Endothelial cell of umbilical vein (primary cell): ENCODE measurements around the gene MEPCE. TPM values are rescaled to one million over a fixed set of nuclear protein-coding genes. Genes with fewer than 3 reads are reported as not detected.

Source experiments
- BruUV-seq: library from RNA; stranded (reverse); fragments of 400-500 nt; replicated peaks from 2 replicates; lab custom pipeline; 2021; lab: Mats Ljungman, UMichigan
- CTCF ChIA-PET: fragments of 300-600, 350-600 bp; sonication (Branson Sonifier 250); formaldehyde crosslinking; loops from one replicate; lab custom pipeline; 2021; ENCODE audit warnings: antibody characterized with exemption, inconsistent platforms; lab: Charles Lee
- POLR2A ChIA-PET: fragments of 300-600, 350-600 bp; sonication (Branson Sonifier 250); formaldehyde crosslinking; loops from one replicate; lab custom pipeline; 2021; ENCODE audit warnings: antibody characterized with exemption, inconsistent platforms; lab: Charles Lee
- DNase-seq: peaks from one replicate; pipeline ENCODE4 v3.0.0-alpha.2; 2011; ENCODE audit warnings: low read depth, low spot score
- FAIRE-seq: peaks from 2 replicates; lab custom pipeline; 2011; peaks lifted over from hg19 to GRCh38; lab: Jason Lieb, UNC
- H2AFZ ChIP-seq: 2 replicates; pipeline ENCODE4 v1.6.0; 2012; ENCODE audit warnings: low read depth, low read length, control low read depth, inconsistent platforms
- H3K27ac ChIP-seq: 2 replicates; pipeline ENCODE4 v1.5.1; 2011; ENCODE audit warnings: low read depth, mild to moderate bottlenecking, control low read depth, low read length, moderate library complexity; ENCODE audit not compliant: insufficient read depth
- H3K27me3 ChIP-seq, 2 experiments: 2 replicates each; pipeline versions ENCODE4 v1.6.0 to v1.6.1; 2011; ENCODE audit warnings: low read length in 2 of 2, mixed read lengths in 1 of 2; ENCODE audit not compliant: control insufficient read depth in 2 of 2, insufficient read depth in 2 of 2
- H3K36me3 ChIP-seq, 2 experiments: 2 replicates in 1 of 2; 3 replicates in 1 of 2; pipeline ENCODE4 v1.5.1; 2011; ENCODE audit warnings: low read length in 2 of 2, mild to moderate bottlenecking in 1 of 2, moderate library complexity in 1 of 2; ENCODE audit not compliant: control insufficient read depth in 2 of 2, insufficient read depth in 2 of 2; ENCODE audit errors: extremely low read depth in 1 of 2
- H3K4me1 ChIP-seq: 3 replicates; pipeline ENCODE4 v1.5.1; 2011; ENCODE audit warnings: mild to moderate bottlenecking, low read length; ENCODE audit not compliant: control insufficient read depth, insufficient read depth; ENCODE audit errors: extremely low read depth
- H3K4me2 ChIP-seq: 2 replicates; pipeline ENCODE4 v1.6.1; 2011; ENCODE audit warnings: low read length, control low read depth, mixed read lengths; ENCODE audit not compliant: insufficient read depth
- H3K4me3 ChIP-seq, 3 experiments: fragments of 200-600 bp in 1 of 3; sonication (generic), shearing (Covaris generic) in 1 of 3; replicated peaks in 1 of 3; 2 replicates each; pipeline ENCODE4 v1.5.1; 2011 to 2016; ENCODE audit warnings: control low read depth in 3 of 3, low read length in 3 of 3, mild to moderate bottlenecking in 2 of 3, inconsistent platforms in 1 of 3, low read depth in 1 of 3, moderate library complexity in 1 of 3; ENCODE audit not compliant: insufficient read depth in 1 of 3
- H3K79me2 ChIP-seq: 2 replicates; pipeline ENCODE4 v1.6.0; 2012; ENCODE audit warnings: low read length, inconsistent platforms; ENCODE audit not compliant: control insufficient read depth, insufficient read depth
- H3K9ac ChIP-seq: replicated peaks from 2 replicates; pipeline ENCODE3; 2011; ENCODE audit warnings: low read length, control low read depth; ENCODE audit not compliant: insufficient read depth; ENCODE audit errors: extremely low read depth
- H3K9me1 ChIP-seq: replicated peaks from 3 replicates; pipeline ENCODE4 v1.6.0; 2011; ENCODE audit warnings: mild to moderate bottlenecking, low read length; ENCODE audit not compliant: control insufficient read depth, insufficient read depth; ENCODE audit errors: extremely low read depth
- H3K9me3 ChIP-seq: replicated peaks from 2 replicates; pipeline ENCODE4 v1.5.1; 2012; ENCODE audit warnings: low read length, inconsistent platforms; ENCODE audit not compliant: control insufficient read depth, insufficient read depth
- H4K20me1 ChIP-seq: replicated peaks from 2 replicates; pipeline ENCODE3; 2011; ENCODE audit warnings: mild to moderate bottlenecking, low read length; ENCODE audit not compliant: control insufficient read depth, insufficient read depth; ENCODE audit errors: extremely low read depth
- EZH2 ChIP-seq: IDR thresholded peaks from 2 replicates; pipeline ENCODE4 v1.6.1; 2012; ENCODE audit warnings: borderline replicate concordance, low read depth, mild to moderate bottlenecking, moderate library complexity, low read length, inconsistent platforms; ENCODE audit not compliant: severe bottlenecking
- FOS ChIP-seq: IDR thresholded peaks from 2 replicates; pipeline ENCODE4 v1.6.1; 2011; ENCODE audit warnings: mild to moderate bottlenecking, low read length, moderate library complexity, borderline replicate concordance; ENCODE audit not compliant: insufficient read depth
- GATA2 ChIP-seq: IDR thresholded peaks from 2 replicates; pipeline ENCODE4 v1.7.0; 2011; ENCODE audit warnings: low read depth, mild to moderate bottlenecking, moderate library complexity, mixed read lengths, low read length; ENCODE audit not compliant: insufficient read length, insufficient read depth
- JUN ChIP-seq: IDR thresholded peaks from 2 replicates; pipeline ENCODE4 v1.6.1; 2011; ENCODE audit warnings: borderline replicate concordance, low read depth; ENCODE audit not compliant: insufficient read length, insufficient read depth
- MYC ChIP-seq: IDR thresholded peaks from one replicate; pipeline ENCODE4 v1.6.1; 2011; ENCODE audit warnings: mild to moderate bottlenecking, low read depth, low read length
- POLR2A ChIP-seq: IDR thresholded peaks from 2 replicates; pipeline ENCODE4 v1.6.1; 2012; ENCODE audit warnings: low read depth, mild to moderate bottlenecking, control low read depth, low read length
- POLR2AphosphoS5 ChIP-seq: IDR thresholded peaks from 2 replicates; pipeline ENCODE4 v1.6.1; 2012; ENCODE audit warnings: low read depth, mild to moderate bottlenecking, control low read depth, low read length, moderate library complexity; ENCODE audit not compliant: insufficient read depth
- dilution Hi-C: fragments of 300-500 bp; cut with MboI; formaldehyde crosslinking; loops from one replicate; pipeline ENCODE4 v1.15.0; 2019; ENCODE audit warnings: low sequenced_read_pairs; ENCODE audit not compliant: extremely low pct_ligation_motif_present
- intact Hi-C: fragments of 100-400 bp; cut with micrococcal nuclease; formaldehyde crosslinking; loops from one replicate; pipeline ENCODE4 v1.10.0; 2022
- polyA plus RNA-seq, 4 experiments: library from polyadenylated mRNA; depleted of rRNA in 3 of 4; stranded (reverse) in 3 of 4; unstranded in 1 of 4; fragments of >200 nt; gene quantifications; 2 replicates each; pipeline versions ENCODE4 v1.2.1 to v1.2.3, GENCODE V29; 2011 to 2012; ENCODE audit warnings: missing spikeins in 1 of 4
- total RNA-seq: library from RNA; stranded (reverse); gene quantifications from 2 replicates; pipeline ENCODE4 v1.2.3, GENCODE V29; 2021
- TF ChIP-seq, protein P1 (sequence below): IDR thresholded peaks from 2 replicates; pipeline ENCODE4 v1.6.1; 2011; ENCODE audit not compliant: insufficient read depth, insufficient read length
- TF ChIP-seq, protein P2 (sequence below), 2 donors: IDR thresholded peaks; 1 replicate in 1 of 2; 2 replicates in 1 of 2; pipeline ENCODE4 v1.5.1; 2011; ENCODE audit warnings: low read length in 2 of 2, mild to moderate bottlenecking in 2 of 2, moderate library complexity in 2 of 2, control low read depth in 1 of 2, inconsistent platforms in 1 of 2, low read depth in 1 of 2; ENCODE audit not compliant: insufficient read depth in 1 of 2; ENCODE audit errors: extremely low read depth in 1 of 2

Gene MEPCE
- total and polyA plus RNA-seq, 2 donors (not counting 3 experiments of a cell fraction or from before 2014, with no cell fraction given): 23.3 to 45.8 TPM

GRCh38 chr7:100437150-100438100, 7.8 kb downstream of the MEPCE start:
- FAIRE-seq (no peak), DNase-seq (no peak)
- ChIA-PET CTCF (interaction anchor here (0.7 to 2.2 kb wide), 6 partner anchors 7 to 28 kb away, joined by 3 to 9 read pairs (median 5); partner anchors contain the start of genes MEPCE and ZCWPW1), POLR2A (interaction anchor here (0.6 to 1.7 kb wide), 6 partner anchors 7 to 390 kb away, joined by 3 to 9 read pairs (median 6); partner anchors contain the start of genes EPHB4 and ZCWPW1)
- Histone ChIP-seq H3K4me1 (peaks cover 15% of the 10 kb centered on the region), H3K79me2 (peaks cover 24% of the 10 kb centered on the region), H3K9ac (no peak overlapping the region), H3K4me3 (no peak overlapping the region), H4K20me1 (no peaks in the 10 kb centered on the region), H3K36me3 (peaks cover 5 to 14% of the 10 kb centered on the region in 2 experiments), H3K9me1 (no peaks in the 10 kb centered on the region), H2AFZ (no peak overlapping the region), H3K27me3 (no peaks in the 10 kb centered on the region), H3K4me2 (no peak overlapping the region), H3K9me3 (no peaks in the 10 kb centered on the region), H3K27ac (no peak overlapping the region)
- BruUV-seq: no TSS peak
- intact Hi-C loops: loop anchor here (2.0 kb wide), 1 partner anchor 13 kb away; no protein-coding TSS in a partner anchor
- dilution Hi-C loops: no loop called here
- no peak for TF ChIP-seq EZH2
- no peak for TF ChIP-seq MYC
- no peak for TF ChIP-seq GATA2
- TF ChIP-seq, protein P1, sequence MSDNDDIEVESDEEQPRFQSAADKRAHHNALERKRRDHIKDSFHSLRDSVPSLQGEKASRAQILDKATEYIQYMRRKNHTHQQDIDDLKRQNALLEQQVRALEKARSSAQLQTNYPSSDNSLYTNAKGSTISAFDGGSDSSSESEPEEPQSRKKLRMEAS: no peak
- no peak for TF ChIP-seq POLR2A
- no peak for TF ChIP-seq POLR2AphosphoS5
- TF ChIP-seq, protein P2, sequence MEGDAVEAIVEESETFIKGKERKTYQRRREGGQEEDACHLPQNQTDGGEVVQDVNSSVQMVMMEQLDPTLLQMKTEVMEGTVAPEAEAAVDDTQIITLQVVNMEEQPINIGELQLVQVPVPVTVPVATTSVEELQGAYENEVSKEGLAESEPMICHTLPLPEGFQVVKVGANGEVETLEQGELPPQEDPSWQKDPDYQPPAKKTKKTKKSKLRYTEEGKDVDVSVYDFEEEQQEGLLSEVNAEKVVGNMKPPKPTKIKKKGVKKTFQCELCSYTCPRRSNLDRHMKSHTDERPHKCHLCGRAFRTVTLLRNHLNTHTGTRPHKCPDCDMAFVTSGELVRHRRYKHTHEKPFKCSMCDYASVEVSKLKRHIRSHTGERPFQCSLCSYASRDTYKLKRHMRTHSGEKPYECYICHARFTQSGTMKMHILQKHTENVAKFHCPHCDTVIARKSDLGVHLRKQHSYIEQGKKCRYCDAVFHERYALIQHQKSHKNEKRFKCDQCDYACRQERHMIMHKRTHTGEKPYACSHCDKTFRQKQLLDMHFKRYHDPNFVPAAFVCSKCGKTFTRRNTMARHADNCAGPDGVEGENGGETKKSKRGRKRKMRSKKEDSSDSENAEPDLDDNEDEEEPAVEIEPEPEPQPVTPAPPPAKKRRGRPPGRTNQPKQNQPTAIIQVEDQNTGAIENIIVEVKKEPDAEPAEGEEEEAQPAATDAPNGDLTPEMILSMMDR (IDR thresholded peaks at IDR 0.05; ENCODE audit: extremely low read depth in 1 of 2, insufficient read depth in 1 of 2, low read depth in 1 of 2, low read length in 2 of 2): no peak
- no peak for TF ChIP-seq FOS
- no peak for TF ChIP-seq JUN
